ENCODE measurements around the gene MAPKAP1.

DNA sequence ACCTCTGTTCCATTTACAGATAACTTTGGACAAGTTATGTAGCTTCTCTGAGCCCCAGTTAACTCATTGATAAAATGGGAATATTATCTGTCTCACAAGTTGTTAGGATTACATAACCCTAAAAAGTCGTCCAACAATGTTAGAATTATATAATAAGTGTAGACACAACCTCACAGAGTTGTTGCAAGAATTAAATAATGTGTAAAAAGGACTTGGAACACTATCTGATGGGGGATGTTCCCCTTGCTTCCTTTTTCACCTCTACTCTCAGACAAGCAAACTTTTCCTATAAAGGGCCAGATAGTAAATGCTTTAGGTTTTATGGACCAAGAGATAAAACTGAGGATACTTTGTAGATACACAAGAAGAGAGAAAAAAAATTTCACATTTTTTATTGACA lies 251.9 kb downstream of the MAPKAP1 start:
- TF ChIP-seq CTCF (IDR thresholded peaks at IDR 0.05) (no peak), POLR2A (IDR thresholded peaks at IDR 0.05) (no peak)
